Kidney (tissue), 14 donors: ENCODE measurements around the gene ZNF335. TPM values are rescaled to one million over a fixed set of nuclear protein-coding genes. Genes with fewer than 3 reads are reported as not detected.
"Not testable (repeated sequence)": the region's sequence is repeated elsewhere in the genome, so short reads cannot be mapped to it uniquely, and the experiment has no call there.

Experiments
- DNase-seq, 5 donors: peaks; one replicate each; pipeline ENCODE4 v3.0.0-alpha.2; 2013 to 2020
- FAIRE-seq: peaks from 2 replicates; lab custom pipeline; 2012; peaks lifted over from hg19 to GRCh38; lab: Jason Lieb, UNC
- H3K27ac ChIP-seq, 2 donors: one replicate each; pipeline ENCODE4 v1.7.0; 2013; ENCODE audit warnings: low read depth in 2 of 2, low read length in 2 of 2, inconsistent platforms in 1 of 2
- H3K27me3 ChIP-seq: one replicate; pipeline ENCODE4 v1.7.1; 2013; ENCODE audit warnings: low read length, inconsistent platforms; ENCODE audit not compliant: control insufficient read depth, insufficient read depth
- H3K36me3 ChIP-seq, 3 donors: one replicate each; pipeline versions ENCODE4 v1.7.0 to v1.7.1; 2013; ENCODE audit warnings: low read length in 3 of 3, control low read depth in 1 of 3, inconsistent platforms in 1 of 3; ENCODE audit not compliant: insufficient read depth in 3 of 3, control insufficient read depth in 2 of 3
- H3K4me1 ChIP-seq, 3 donors: one replicate each; pipeline versions ENCODE4 v1.7.0 to v1.7.1; 2013; ENCODE audit warnings: low read length in 3 of 3, inconsistent platforms in 1 of 3, low read depth in 1 of 3; ENCODE audit not compliant: control insufficient read depth in 2 of 3, insufficient read depth in 2 of 3
- H3K4me3 ChIP-seq, 3 donors: one replicate each; pipeline versions ENCODE4 v1.7.0 to v1.8.1; 2013; ENCODE audit warnings: low read length in 3 of 3, control low read depth in 1 of 3, inconsistent platforms in 1 of 3
- H3K9ac ChIP-seq, 3 donors: one replicate each; pipeline versions ENCODE4 v1.7.0 to v1.7.1; 2013; ENCODE audit warnings: low read length in 3 of 3, control low read depth in 1 of 3, inconsistent platforms in 1 of 3
- H3K9me3 ChIP-seq, 3 donors: one replicate each; pipeline versions ENCODE4 v1.7.0 to v1.7.1; 2013; ENCODE audit warnings: low read length in 3 of 3, control low read depth in 1 of 3, inconsistent platforms in 1 of 3; ENCODE audit not compliant: control insufficient read depth in 2 of 3, insufficient read depth in 1 of 3
- CTCF ChIP-seq: IDR thresholded peaks from 3 replicates; pipeline ENCODE4 v1.5.1; 2012; ENCODE audit warnings: mild to moderate bottlenecking, moderate library complexity, borderline replicate concordance; ENCODE audit not compliant: insufficient read depth; ENCODE audit errors: extremely low read depth
- intact Hi-C: fragments of 100-400 bp; cut with DNase I; formaldehyde crosslinking; loops from one replicate; pipeline ENCODE4 v1.11.1; 2022
- polyA plus RNA-seq: library from polyadenylated mRNA; stranded (reverse); fragments of 350-450 nt; fragmentation: Illumina TruSeq; extraction: RNeasy Lipid Tissue Mini Kit (QIAGEN cat#74804); gene quantifications from one replicate; pipeline ENCODE4 v1.2.3, GENCODE V29; 2014; ENCODE audit warnings: low read depth, low replicate concordance; ENCODE audit not compliant: insufficient read depth
- total RNA-seq: library from RNA; stranded (reverse); fragmentation: NEBNext Ultra II Directional; extraction: Animal tissue kit (Norgen Biotek cat#: 25700); gene quantifications from one replicate; pipeline ENCODE4 v1.2.1, GENCODE V29; 2021
- donor health status: control.
- donor health status: control.
- donor health status: control.
- donor health status: control.
- donor health status: control.
- donor health status: DM: yes; HTN: yes; CAD: no.
- donor health status: Normal renal cell carcinoma (clear cell type).

Gene ZNF335
- total and polyA plus RNA-seq, 2 donors from 2014 or later = 5.7 to 22.3 TPM

- peak overlapping the region; percentile 99 to 100 for H3K27ac ChIP-seq
- H3K36me3 ChIP-seq = peaks cover 7 to 17% (median 13%) of the 10 kb centered on the region in 3 donors
- no peaks in the 10 kb centered on the region for H3K27me3 ChIP-seq
- H3K4me3 ChIP-seq = peak overlapping the region; percentile 75 to 95 (median 94)
- peak in 4 of 5 donors; percentile 76 to 93 (median 83) for DNase-seq
- no peak for FAIRE-seq
- H3K9me3 ChIP-seq = no peaks in the 10 kb centered on the region
- intact Hi-C loops = no loop called here
- peaks cover 0 to 8% (median 5%) of the 10 kb centered on the region in 3 donors for H3K4me1 ChIP-seq
- TF ChIP-seq CTCF = no peak
- peak overlapping the region; percentile 86 to 98 (median 90) for H3K9ac ChIP-seq
Observed at GRCh38 chr20:45934046-45934585, 37.9 kb downstream of the ZNF335 start.

- H3K27me3 ChIP-seq = no peaks in the 10 kb centered on the region
- H3K4me1 ChIP-seq = peaks cover 0 to 8% (median 5%) of the 10 kb centered on the region in 3 donors
- peak overlapping the region; percentile 99 to 100 for H3K27ac ChIP-seq
- peaks cover 7 to 11% (median 11%) of the 10 kb centered on the region in 3 donors for H3K36me3 ChIP-seq
- peak overlapping the region; percentile 75 to 95 (median 94) for H3K4me3 ChIP-seq
- no peaks in the 10 kb centered on the region for H3K9me3 ChIP-seq
- DNase-seq (peak; percentile 84 to 92 (median 92)), FAIRE-seq (no peak)
- intact Hi-C loops = no loop called here
- TF ChIP-seq CTCF = peak; percentile 32
- peak overlapping the region; percentile 86 to 98 (median 90) for H3K9ac ChIP-seq
Observed at GRCh38 chr20:45933266-45934045, 38.5 kb downstream of the ZNF335 start.

GRCh38 chr20:45931680-45932079 lies 40.3 kb downstream of the ZNF335 start:
- H3K4me3 ChIP-seq, DNase-seq, H3K27me3 ChIP-seq, H3K27ac ChIP-seq, H3K4me1 ChIP-seq, H3K36me3 ChIP-seq, H3K9me3 ChIP-seq, intact Hi-C loops, H3K9ac ChIP-seq, FAIRE-seq: not testable (repeated sequence)
